ENCODE data around the gene GRK7.
A peak's percentile ranks its signal among the peaks of the same experiment; 100 is the strongest.

- TF ChIP-seq CTCF (conservative IDR thresholded peaks at IDR 0.05; ENCODE audit: low read length), result peak; percentile 86
- TF ChIP-seq EZH2phosphoT487 (IDR thresholded peaks at IDR 0.05; ENCODE audit: borderline replicate concordance, low read depth, low read length), result no peak
These were observed 25.0 kb upstream of the GRK7 start, which contains the start of gene RNF7 for GRCh38 chr3:141738022-141738890.
